Measurements from ENCODE around the gene SERPINB8. TPM values are rescaled to one million over a fixed set of nuclear protein-coding genes. Genes with fewer than 3 reads are reported as not detected.

SERPINB8 gene
- total and polyA plus RNA-seq, 9 of the 15 experiments (the other 6 are each of a cell fraction or from before 2014, with no cell fraction given): 0.05 to 0.19 (median 0.09) TPM

DNA sequence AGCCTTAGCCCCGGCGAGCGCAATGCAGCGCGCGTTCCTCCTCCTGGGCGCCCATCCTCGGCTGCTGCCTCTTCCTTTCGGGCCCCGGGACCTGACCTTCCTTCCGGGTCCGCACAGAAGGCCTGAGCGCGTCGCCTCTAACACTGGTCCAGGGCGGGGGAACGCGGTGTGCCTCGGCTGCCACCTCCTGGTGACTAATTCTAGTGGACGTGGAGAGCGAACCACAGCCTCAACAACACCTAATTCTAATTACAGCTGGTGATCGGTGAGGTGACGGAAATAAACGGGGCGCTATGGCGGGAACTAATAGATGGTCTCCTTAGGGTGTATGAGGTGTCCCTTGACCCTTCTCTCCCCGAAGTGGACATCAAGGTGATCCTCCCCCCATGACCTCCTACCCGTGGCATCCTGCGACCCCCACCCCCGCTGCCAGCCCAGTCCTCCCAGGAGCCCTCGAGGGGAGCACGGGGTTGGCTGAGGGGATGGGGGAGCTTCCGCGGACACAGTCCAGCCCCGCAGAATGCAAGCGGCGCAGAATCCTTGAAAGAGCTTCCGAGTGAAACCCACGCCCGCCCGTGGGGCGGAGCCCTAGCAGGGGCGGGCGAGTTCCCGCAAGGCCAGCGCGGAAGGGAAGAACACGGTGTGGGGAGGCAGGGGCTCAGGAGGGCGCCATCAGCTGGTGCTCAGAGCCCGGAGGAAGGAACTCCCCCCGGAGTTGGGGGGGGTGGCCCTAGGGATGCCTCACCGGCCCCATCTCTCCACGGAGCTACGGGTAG, 33.5 kb upstream of the SERPINB8 start:
- Histone ChIP-seq H3K27ac (ENCODE audit: extremely low read depth, low read depth, low read length) (no peak overlapping the region), H3K9me3 (replicated peaks; ENCODE audit: control insufficient read depth, insufficient read depth, low read depth, low read length) (no peaks in the 10 kb centered on the region), H2AFZ (ENCODE audit: low read depth, low read length) (no peak overlapping the region), H3K9me1 (ENCODE audit: control insufficient read depth, insufficient read depth, low read length) (no peaks in the 10 kb centered on the region), H4K20me1 (replicated peaks; ENCODE audit: control insufficient read depth, insufficient read depth, low read length) (no peaks in the 10 kb centered on the region), H3K79me2 (ENCODE audit: control insufficient read depth, insufficient read depth, low read length) (no peaks in the 10 kb centered on the region), H3K4me3 (no peak overlapping the region), H3K36me3 (ENCODE audit: control insufficient read depth, insufficient read depth, low read length) (no peaks in the 10 kb centered on the region), H3K4me2 (ENCODE audit: insufficient read depth, low read length) (no peak overlapping the region), H3K27me3 (ENCODE audit: control insufficient read depth in 2 of 2, insufficient read depth in 2 of 2, low read length in 2 of 2) (no peaks in the 10 kb centered on the region), H3K4me1 (replicated peaks in 1 of 2; ENCODE audit: control insufficient read depth in 2 of 2, insufficient read depth in 2 of 2, low read length in 2 of 2) (peaks cover 0 to 6% of the 10 kb centered on the region in 2 experiments; a peak in 2 of 5 replicates), H3K9ac (ENCODE audit: insufficient read depth in 1 of 2, low read depth in 2 of 2, low read length in 2 of 2) (no peak overlapping the region)
- no TSS peak for BruUV-seq (replicated peaks)
- 0% methylated on average over 18 of the region's 54 CpGs for WGBS (ENCODE audit: insufficient coverage, low coverage, missing lambda C conversion rate)
- FAIRE-seq (no peak), DNase-seq (ENCODE audit: extremely low read depth in 1 of 4, low spot score in 3 of 4) (peak; percentile 14 to 60 (median 24)), ATAC-seq (peak; percentile 99)
- CTCF ChIA-PET (ENCODE audit: low intra/inter-chr PET ratio): interaction anchor here (0.5 kb wide), 2 partner anchors 58 to 419 kb away, joined by 3 read pairs; no protein-coding TSS in a partner anchor
- intact Hi-C loops (cut with micrococcal nuclease) (loop anchor here (2.0 to 5.0 kb wide), 2 partner anchors 42 to 419 kb away; no protein-coding TSS in a partner anchor), in situ Hi-C loops (cut with MboI) (no loop called here)
- peak; percentile 38 to 39 for TF ChIP-seq RAD21 (CRISPR knock-in tag; conservative IDR thresholded peaks at IDR 0.05 in 1 of 2, IDR thresholded peaks at IDR 0.05 in 1 of 2)
- TF ChIP-seq MXI1 (IDR thresholded peaks at IDR 0.05; ENCODE audit: low read depth, low read length): no peak
- 0 out of 2 replicates have a peak, but pooled peaks have one; percentile 20 for TF ChIP-seq SMC3 (conservative IDR thresholded peaks at IDR 0.05; ENCODE audit: insufficient read depth, low read depth, low read length)
- TF ChIP-seq CTCF (IDR thresholded peaks at IDR 0.05 in 2 of 3, conservative IDR thresholded peaks at IDR 0.05 in 1 of 3; ENCODE audit: insufficient read depth in 2 of 3, low read depth in 1 of 3, low read length in 3 of 3): peak; percentile 34 to 48 (median 44); a peak in 5 of 6 replicates
- POLR2A ChIA-PET: no interaction called here
